ENCODE measurements around the gene ID2. TPM values are rescaled to one million over a fixed set of nuclear protein-coding genes. Genes with fewer than 3 reads are reported as not detected.
A peak's percentile ranks its signal among the peaks of the same experiment; 100 is the strongest.

ID2 gene
- total and polyA plus RNA-seq, 2 of the 13 experiments (the other 11 are each of a cell fraction or from before 2014, with no cell fraction given): 214 to 719 TPM

GRCh38 chr2:8656160-8656641 is 25.7 kb upstream of the ID2 start (continued):
- TF ChIP-seq REL (CRISPR knock-in tag; conservative IDR thresholded peaks at IDR 0.05) (no peak), SNAPC2 (CRISPR knock-in tag; IDR thresholded peaks at IDR 0.05) (no peak), ZNF687 (CRISPR knock-in tag; IDR thresholded peaks at IDR 0.05) (no peak), ESRRA (CRISPR knock-in tag; IDR thresholded peaks at IDR 0.05; ENCODE audit: low read depth) (no peak), MED1 (CRISPR knock-in tag; IDR thresholded peaks at IDR 0.05) (peak; percentile 84), ZFP91 (CRISPR knock-in tag; IDR thresholded peaks at IDR 0.05; ENCODE audit: borderline replicate concordance) (no peak), SP140L (CRISPR knock-in tag; IDR thresholded peaks at IDR 0.05; ENCODE audit: borderline replicate concordance) (peak; percentile 58; the same call in 1 of the 2 replicates), ZNF589 (CRISPR knock-in tag; conservative IDR thresholded peaks at IDR 0.05) (no peak), ZBTB2 (CRISPR knock-in tag; IDR thresholded peaks at IDR 0.05; ENCODE audit: low read depth) (no peak), TMF1 (CRISPR knock-in tag; IDR thresholded peaks at IDR 0.05; ENCODE audit: low read depth) (no peak), EHMT2 (IDR thresholded peaks at IDR 0.05; ENCODE audit: borderline replicate concordance, low read depth, low read length) (peak; percentile 73), KMT2A (CRISPR knock-in tag; IDR thresholded peaks at IDR 0.05) (peak; percentile 60; the same call in 1 of the 2 replicates), PTBP1 (IDR thresholded peaks at IDR 0.05; ENCODE audit: low read depth, low read length, poor library complexity, severe bottlenecking) (no peak), TCF12 (IDR thresholded peaks at IDR 0.05) (no peak), TCF12 (CRISPR knock-in tag; IDR thresholded peaks at IDR 0.05) (no peak), ZNF737 (CRISPR knock-in tag; IDR thresholded peaks at IDR 0.05; ENCODE audit: borderline replicate concordance) (no peak), HHEX (CRISPR knock-in tag; IDR thresholded peaks at IDR 0.05) (peak; percentile 28; the same call in 1 of the 2 replicates), ZNF530 (CRISPR knock-in tag; IDR thresholded peaks at IDR 0.05; ENCODE audit: low read depth) (no peak), CEBPZ (IDR thresholded peaks at IDR 0.05; ENCODE audit: low read length) (no peak), ZNF256 (CRISPR knock-in tag; conservative IDR thresholded peaks at IDR 0.05) (0 out of 2 replicates have a peak, but pooled peaks have one; percentile 4)

Measured in HepG2 (cell line).